Airway epithelial cell (primary cell): ENCODE measurements around the gene MPZL2. TPM values are rescaled to one million over a fixed set of nuclear protein-coding genes. Genes with fewer than 3 reads are reported as not detected.

ENCODE experiments used
- total RNA-seq: library from RNA; depleted of rRNA; stranded (reverse); fragments of >200 nt; gene quantifications from 2 replicates; pipeline ENCODE4 v1.2.3, GENCODE V29; 2015

Gene MPZL2
- total RNA-seq: 114 and 137 TPM in 2 replicates

GRCh38 chr11:118263695-118264568, at the start of gene MPZL2:
Gene MPZL2 (minus strand): TSS chr11:118264297. CDS start chr11:118264153, 144 bp downstream.

GRCh38 chr11:118304568-118305248, 40.6 kb upstream of the MPZL2 start, which contains the start of gene CD3E:
Gene CD3E (plus strand): TSS chr11:118304730. CDS start chr11:118304953, 223 bp downstream.

DNA sequence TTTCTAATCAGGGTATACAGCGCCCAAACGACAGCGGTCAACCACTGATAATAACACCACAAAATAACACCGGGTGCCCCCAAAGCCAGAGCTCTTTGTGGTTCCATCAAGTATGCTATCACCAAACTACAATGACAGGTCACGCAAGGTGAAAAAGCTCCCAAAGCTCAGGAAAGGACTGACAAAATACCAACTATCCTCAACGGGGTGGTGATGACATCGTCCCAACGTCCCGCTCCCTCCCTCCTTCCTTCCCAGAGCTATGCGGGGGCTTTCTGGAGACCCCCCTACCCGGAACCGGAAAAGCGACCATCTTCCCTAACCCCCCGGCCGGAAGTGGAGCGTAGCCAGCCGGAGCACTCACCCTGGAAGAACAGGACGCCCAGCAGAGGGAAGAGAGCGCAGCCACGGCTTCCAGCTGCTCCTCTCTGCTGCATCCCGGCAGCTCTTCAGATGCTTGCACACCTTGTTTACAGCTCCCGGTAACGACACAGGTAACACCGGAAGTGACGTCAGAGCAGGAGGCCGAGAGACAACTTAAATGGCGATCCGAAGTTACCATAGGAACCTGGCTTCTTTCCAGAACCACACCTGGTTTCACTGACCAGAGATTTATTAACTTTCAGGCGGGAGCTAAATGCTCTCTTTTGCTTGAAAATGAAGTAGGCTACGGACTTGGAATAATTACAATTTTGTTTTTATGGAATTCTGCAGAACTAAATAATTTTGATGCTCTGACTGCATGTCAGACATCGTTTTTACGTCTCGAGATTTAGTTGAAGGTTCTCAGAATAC, 12.0 kb downstream of the MPZL2 start, which contains the start of gene MPZL3:
Gene MPZL3 (minus strand): TSS at position 508 of the 795 bp plus-strand sequence. CDS start 71 bp downstream, at position 437.

DNA sequence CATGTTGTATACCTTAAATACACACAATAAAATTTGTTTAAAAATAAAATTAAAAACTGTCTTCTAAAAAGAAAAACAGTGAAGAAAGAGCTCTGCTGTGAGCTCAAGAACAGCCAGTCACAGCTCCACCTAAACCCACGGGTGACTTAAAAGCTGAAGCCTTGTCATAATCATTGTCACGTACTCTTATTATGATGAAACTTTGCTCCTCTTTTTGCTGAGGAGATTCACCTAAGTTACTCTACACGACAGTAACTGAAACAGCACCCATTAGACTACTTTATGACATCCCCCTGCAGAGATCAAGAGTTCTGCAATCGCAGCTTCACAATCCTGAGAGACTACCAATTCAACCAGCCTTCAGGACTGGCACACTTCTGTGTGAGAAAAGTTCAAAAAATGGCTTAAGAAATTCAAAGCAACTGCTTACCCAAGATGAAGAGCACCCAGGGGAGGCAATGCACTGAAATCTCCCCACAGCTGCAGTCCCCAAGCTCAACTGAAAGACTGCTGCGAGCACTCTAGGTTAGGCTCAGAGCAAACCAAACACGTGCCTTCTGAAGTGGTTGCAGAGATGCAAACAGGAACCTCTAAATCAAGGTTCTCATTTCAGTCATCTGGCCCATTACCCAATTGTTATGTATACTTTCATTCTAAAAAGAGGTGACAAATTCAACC, 39.4 kb downstream of the MPZL2 start, which contains the start of gene JAML:
Gene JAML (minus strand): TSS at position 501 of the 678 bp plus-strand sequence. CDS start 10,145 bp downstream, outside the sequence.

Other genes starting within 250 kb of the MPZL2 start
- gene TMPRSS4, start 187.2 kb downstream of the MPZL2 start, total RNA-seq: 49.7 and 60.5 TPM in 2 replicates
- not detected in 2 replicates for gene SMIM35, start 177.3 kb downstream of the MPZL2 start, total RNA-seq
- 1.6 and 2.3 TPM in 2 replicates for gene SCN4B, start 111.5 kb downstream of the MPZL2 start, total RNA-seq
- 0.23 and 0.42 TPM in 2 replicates for gene SCN2B, start 87.7 kb downstream of the MPZL2 start, total RNA-seq
- not detected in 2 replicates for gene JAML, start 39.3 kb downstream of the MPZL2 start, total RNA-seq
- gene MPZL3, start 11.9 kb downstream of the MPZL2 start, total RNA-seq: 16.5 and 20.0 TPM in 2 replicates
- gene CD3E, start 40.4 kb upstream of the MPZL2 start, total RNA-seq: not detected in 2 replicates
- gene CD3D, start 78.4 kb upstream of the MPZL2 start, total RNA-seq: not detected in 2 replicates
- not detected in 2 replicates for gene CD3G, start 80.0 kb upstream of the MPZL2 start, total RNA-seq
- gene UBE4A, start 95.3 kb upstream of the MPZL2 start, total RNA-seq: 22.4 and 32.5 TPM in 2 replicates
- gene ATP5MG, start 137.3 kb upstream of the MPZL2 start, total RNA-seq: 64.5 and 68.8 TPM in 2 replicates
- gene KMT2A, start 172.2 kb upstream of the MPZL2 start, total RNA-seq: 13.2 and 23.0 TPM in 2 replicates